ENCODE data around the gene ALOXE3. TPM values are rescaled to one million over a fixed set of nuclear protein-coding genes. Genes with fewer than 3 reads are reported as not detected.

Gene ALOXE3
- total and polyA plus RNA-seq, 2 of the 8 experiments (the other 6 are each of a cell fraction or from before 2014, with no cell fraction given): 0.26 TPM; not detected in 1

GRCh38 chr17:8131844-8132441 is 13.6 kb upstream of the ALOXE3 start:
- H4K20me1 ChIP-seq (replicated peaks in 1 of 2; ENCODE audit: control insufficient read depth in 1 of 2, insufficient read depth in 2 of 2, low read length in 2 of 2): no peaks in the 10 kb centered on the region
- 0 out of 2 replicates have a peak overlapping the region, but pooled peaks have one; percentile 39 for H2AK5ac ChIP-seq (ENCODE audit: low read depth, low read length)
- H3K36me3 ChIP-seq (ENCODE audit: control insufficient read depth in 2 of 4, insufficient read depth in 4 of 4, low read length in 3 of 4): no peaks in the 10 kb centered on the region
- H3K79me2 ChIP-seq (ENCODE audit: control insufficient read depth in 1 of 2, insufficient read depth in 2 of 2, low read length in 2 of 2): no peaks in the 10 kb centered on the region
- H3K9me3 ChIP-seq (ENCODE audit: insufficient read depth in 2 of 2, low read depth in 1 of 2, low read length in 1 of 2): no peaks in the 10 kb centered on the region
- no peak overlapping the region for H2BK5ac ChIP-seq (ENCODE audit: low read depth, low read length)
- no peak overlapping the region for H2BK12ac ChIP-seq (ENCODE audit: low read depth, low read length)
- no peak overlapping the region for H2BK120ac ChIP-seq (replicated peaks; ENCODE audit: low read depth, low read length)
- no peak overlapping the region for H2BK15ac ChIP-seq (ENCODE audit: low read length)
- ChIA-PET POLR2A (ENCODE audit: partially characterized antibody) (interaction anchor here (0.6 to 10.3 kb wide), 6 partner anchors 9 to 843 kb away, joined by 3 to 76 read pairs (median 18); partner anchors contain the start of gene HES7), CTCF (ENCODE audit: partially characterized antibody) (interaction anchor here (0.7 to 2.4 kb wide), 8 partner anchors 10 to 96 kb away, joined by 3 to 10 read pairs (median 6); no protein-coding TSS in a partner anchor)
- 85% methylated on average over 3 of the region's 3 CpGs; no CpG with 5 or more reads in 1 of the 2 experiments for WGBS, 2 experiments (ENCODE audit: extremely low coverage in 1 of 2, insufficient coverage in 1 of 2, insufficient read length in 1 of 2, insufficient replicate concordance in 2 of 2, low coverage in 1 of 2, low lambda C conversion rate in 2 of 2, missing lambda C conversion rate in 1 of 2)
- H3K27ac ChIP-seq (ENCODE audit: low read depth, low read length): no peak overlapping the region
- peaks cover 3% of the 10 kb centered on the region for H3K23me2 ChIP-seq (ENCODE audit: low read depth, low read length)
- no peak overlapping the region for H3K18ac ChIP-seq (ENCODE audit: extremely low read depth, low read length)
- no peak overlapping the region for H3K4ac ChIP-seq (replicated peaks; ENCODE audit: insufficient read length, low read depth, low read length)
- no peak overlapping the region for H4K5ac ChIP-seq (ENCODE audit: insufficient read length, low read depth, low read length)
- DNase-seq (ENCODE audit: low read depth in 1 of 2, low spot score in 2 of 2): no peak
- no peak overlapping the region for H3K56ac ChIP-seq (replicated peaks; ENCODE audit: insufficient read length, low read depth, low read length)
- no peak for TF ChIP-seq RAD21 (IDR thresholded peaks at IDR 0.05 in 1 of 2, conservative IDR thresholded peaks at IDR 0.05 in 1 of 2; ENCODE audit: low read depth in 2 of 2, low read length in 2 of 2)
- TF ChIP-seq, protein P1, sequence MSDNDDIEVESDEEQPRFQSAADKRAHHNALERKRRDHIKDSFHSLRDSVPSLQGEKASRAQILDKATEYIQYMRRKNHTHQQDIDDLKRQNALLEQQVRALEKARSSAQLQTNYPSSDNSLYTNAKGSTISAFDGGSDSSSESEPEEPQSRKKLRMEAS (IDR thresholded peaks at IDR 0.05): no peak
- no peak for TF ChIP-seq EGR1 (IDR thresholded peaks at IDR 0.05; ENCODE audit: borderline replicate concordance, low read depth, low read length)
- no peak for TF ChIP-seq CHD1 (IDR thresholded peaks at IDR 0.05; ENCODE audit: low read depth, low read length)
- no peak for TF ChIP-seq EZH2 (IDR thresholded peaks at IDR 0.05; ENCODE audit: low read depth, low read length, severe bottlenecking)
- TF ChIP-seq SUZ12 (IDR thresholded peaks at IDR 0.05; ENCODE audit: low read length): no peak
- TF ChIP-seq TEAD4 (IDR thresholded peaks at IDR 0.05; ENCODE audit: low read depth, low read length): no peak
- no peak for TF ChIP-seq POLR2A (IDR thresholded peaks at IDR 0.05; ENCODE audit: control extremely low read depth in 1 of 2, low read depth in 2 of 2, low read length in 2 of 2)
- no peak for TF ChIP-seq RNF2 (IDR thresholded peaks at IDR 0.05; ENCODE audit: borderline replicate concordance, low read depth, low read length, missing control alignments, poor library complexity, severe bottlenecking)
- no peak overlapping the region for H2AFZ ChIP-seq (ENCODE audit: low read length)
- no peak for FAIRE-seq
- H2BK20ac ChIP-seq (ENCODE audit: low read length): no peak overlapping the region
- H3K27me3 ChIP-seq (replicated peaks in 1 of 4; ENCODE audit: control insufficient read depth in 3 of 4, extremely low read depth in 1 of 4, insufficient read depth in 3 of 4, low read length in 3 of 4): peaks cover 0 to 17% (median 14%) of the 10 kb centered on the region in 4 experiments; a peak in 6 of 7 replicates
- no peak overlapping the region for H4K8ac ChIP-seq (ENCODE audit: extremely low read depth, insufficient read depth, low read length)
- no peak overlapping the region for H4K91ac ChIP-seq (replicated peaks; ENCODE audit: insufficient read length, low read length)
- H3K4me2 ChIP-seq (ENCODE audit: insufficient read depth in 1 of 2, low read depth in 2 of 2, low read length in 2 of 2): no peak overlapping the region
- no peak overlapping the region for H3K23ac ChIP-seq (ENCODE audit: insufficient read length)
- no peak overlapping the region for H3K9ac ChIP-seq (replicated peaks in 1 of 4; ENCODE audit: extremely low read depth in 1 of 4, low read depth in 3 of 4, low read length in 3 of 4)
- no peaks in the 10 kb centered on the region for H3K79me1 ChIP-seq (ENCODE audit: low read depth, low read length)
- peaks cover 0 to 14% (median 8%) of the 10 kb centered on the region in 4 experiments; a peak in 6 of 7 replicates for H3K4me1 ChIP-seq (replicated peaks in 1 of 4; ENCODE audit: control insufficient read depth in 3 of 4, insufficient read depth in 4 of 4, low read length in 3 of 4)
- H3K4me3 ChIP-seq (ENCODE audit: extremely low read depth in 1 of 4, insufficient read depth in 2 of 4, low read depth in 3 of 4, low read length in 4 of 4): no peak overlapping the region
- no peak overlapping the region for H3K14ac ChIP-seq (ENCODE audit: insufficient read length)

Measured in H1 (cell line).